ENCODE results near the gene FBLIM1. TPM values are rescaled to one million over a fixed set of nuclear protein-coding genes. Genes with fewer than 3 reads are reported as not detected.

The FBLIM1 gene
- total RNA-seq, 1 experiment from 2014 or later, result 64.7 TPM

DNA sequence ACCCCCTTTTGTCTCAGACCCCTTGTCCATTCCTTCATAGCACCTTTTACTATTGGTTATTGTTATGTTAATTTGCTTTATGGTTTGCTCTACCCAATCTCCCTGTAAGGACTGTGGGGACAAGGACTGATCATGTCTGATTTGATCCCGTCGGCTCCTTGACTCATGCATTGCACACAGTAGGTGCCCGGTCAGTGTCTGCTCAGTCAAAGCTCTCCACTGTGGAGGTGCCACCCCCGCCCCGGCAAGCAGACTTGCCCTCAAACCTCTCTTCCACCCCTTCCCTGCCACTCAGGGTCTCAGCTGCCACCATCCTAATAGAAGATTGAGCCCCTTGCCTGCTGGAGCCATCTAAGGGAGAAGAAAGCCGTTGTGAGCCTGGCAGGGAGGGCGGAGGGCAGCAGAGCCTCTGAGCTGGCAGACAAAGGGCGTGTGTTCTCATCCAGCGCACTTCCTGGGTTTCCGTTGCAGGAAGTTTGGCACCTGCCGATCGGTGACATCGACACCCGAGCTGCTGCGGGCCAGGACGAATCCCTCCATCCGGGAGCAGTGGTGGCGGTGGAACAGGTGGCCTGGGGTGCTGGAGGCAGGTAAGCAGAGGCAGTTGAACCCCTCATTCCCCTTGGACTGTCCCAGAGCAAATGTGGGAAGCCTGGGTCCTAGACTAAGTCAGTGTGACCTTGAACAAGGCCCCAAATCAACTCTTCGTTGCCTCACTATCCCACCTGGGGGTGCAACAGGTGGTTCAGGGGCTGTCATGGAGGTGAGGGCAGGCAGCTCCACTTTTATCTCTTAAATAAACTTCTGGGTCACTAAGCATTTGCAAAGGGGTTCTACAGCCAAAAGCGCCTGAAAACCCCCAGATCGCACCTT lies 2.2 kb upstream of the FBLIM1 start:
- H3T11ph ChIP-seq (ENCODE audit: low read length), result no peak overlapping the region
- no peak overlapping the region for H4K91ac ChIP-seq (ENCODE audit: insufficient read length, low read depth, low read length)
- TF ChIP-seq, protein P1, sequence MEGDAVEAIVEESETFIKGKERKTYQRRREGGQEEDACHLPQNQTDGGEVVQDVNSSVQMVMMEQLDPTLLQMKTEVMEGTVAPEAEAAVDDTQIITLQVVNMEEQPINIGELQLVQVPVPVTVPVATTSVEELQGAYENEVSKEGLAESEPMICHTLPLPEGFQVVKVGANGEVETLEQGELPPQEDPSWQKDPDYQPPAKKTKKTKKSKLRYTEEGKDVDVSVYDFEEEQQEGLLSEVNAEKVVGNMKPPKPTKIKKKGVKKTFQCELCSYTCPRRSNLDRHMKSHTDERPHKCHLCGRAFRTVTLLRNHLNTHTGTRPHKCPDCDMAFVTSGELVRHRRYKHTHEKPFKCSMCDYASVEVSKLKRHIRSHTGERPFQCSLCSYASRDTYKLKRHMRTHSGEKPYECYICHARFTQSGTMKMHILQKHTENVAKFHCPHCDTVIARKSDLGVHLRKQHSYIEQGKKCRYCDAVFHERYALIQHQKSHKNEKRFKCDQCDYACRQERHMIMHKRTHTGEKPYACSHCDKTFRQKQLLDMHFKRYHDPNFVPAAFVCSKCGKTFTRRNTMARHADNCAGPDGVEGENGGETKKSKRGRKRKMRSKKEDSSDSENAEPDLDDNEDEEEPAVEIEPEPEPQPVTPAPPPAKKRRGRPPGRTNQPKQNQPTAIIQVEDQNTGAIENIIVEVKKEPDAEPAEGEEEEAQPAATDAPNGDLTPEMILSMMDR (conservative IDR thresholded peaks at IDR 0.05), result no peak
- H3K79me1 ChIP-seq (ENCODE audit: insufficient read depth, low read depth, low read length, poor library complexity, severe bottlenecking), result no peaks in the 10 kb centered on the region
- H2BK20ac ChIP-seq (ENCODE audit: low read depth, low read length, poor library complexity, severe bottlenecking), result no peak overlapping the region
- H3K23me2 ChIP-seq (ENCODE audit: insufficient read length, low read depth, low read length, poor library complexity, severe bottlenecking), result peaks cover 14% of the 10 kb centered on the region
- no peak overlapping the region for H3K14ac ChIP-seq (ENCODE audit: insufficient read depth, low read length)
- no peak overlapping the region for H3K56ac ChIP-seq (ENCODE audit: insufficient read length, low read depth, low read length)
- no CpG with 5 or more reads among the region's 21 CpGs for WGBS (ENCODE audit: extremely low coverage, insufficient read length, low lambda C conversion rate)
- no peaks in the 10 kb centered on the region for H3K9me3 ChIP-seq (ENCODE audit: control insufficient read depth, low read depth, low read length)
- DNase-seq, result peak; percentile 63
- peaks cover 23% of the 10 kb centered on the region for H3K27me3 Mint-ChIP-seq (ENCODE audit: low read depth)
- H3K4me1 Mint-ChIP-seq, result peaks cover 33 to 42% of the 10 kb centered on the region in 2 experiments
- H3K4me2 ChIP-seq (ENCODE audit: insufficient read depth, insufficient read length, low read length), result no peak overlapping the region
- no peak overlapping the region for H4K8ac ChIP-seq (replicated peaks; ENCODE audit: insufficient read length, low read depth, low read length)
- no peak overlapping the region for H4K5ac ChIP-seq (ENCODE audit: insufficient read length, low read depth, low read length)
- H2BK5ac ChIP-seq (ENCODE audit: insufficient read length, low read length), result no peak overlapping the region
- H3K18ac ChIP-seq (ENCODE audit: insufficient read length, low read depth, low read length), result no peak overlapping the region
- H3K4ac ChIP-seq (ENCODE audit: low read depth, low read length), result no peak overlapping the region
- H3K36me3 Mint-ChIP-seq (ENCODE audit: insufficient read depth in 1 of 3, low read depth in 3 of 3), result peaks cover 0 to 3% (median 2%) of the 10 kb centered on the region in 3 experiments; a peak in 4 of 7 replicates
- H3K79me2 ChIP-seq (ENCODE audit: insufficient read depth, low read length), result peaks cover 12% of the 10 kb centered on the region; the same call in 1 of the 2 replicates
- H2BK15ac ChIP-seq (ENCODE audit: low read depth, low read length), result no peak overlapping the region
- no peak overlapping the region for H2AFZ ChIP-seq (ENCODE audit: low read length)
- no peak overlapping the region for H3K9ac ChIP-seq (ENCODE audit: extremely low read depth, insufficient read length, low read length)
- peaks cover 18% of the 10 kb centered on the region; the same call in 1 of the 2 replicates for H3K4me1 ChIP-seq (ENCODE audit: insufficient read depth, low read length)
- H3K4me3 Mint-ChIP-seq, result peak overlapping the region; percentile 18 to 50; a peak in 2 of 5 replicates
- H3K27me3 ChIP-seq (ENCODE audit: insufficient read depth, low read length), result no peaks in the 10 kb centered on the region
- no peak overlapping the region for H3K27ac ChIP-seq (ENCODE audit: insufficient read length, low read depth, low read length)
- H3K9me3 Mint-ChIP-seq, result no peaks in the 10 kb centered on the region
- no peak overlapping the region for H3K23ac ChIP-seq (ENCODE audit: insufficient read length, low read depth, low read length)
- no peaks in the 10 kb centered on the region for H4K20me1 ChIP-seq (ENCODE audit: control insufficient read depth, insufficient read depth, insufficient read length)
- H2AK5ac ChIP-seq (ENCODE audit: insufficient read length, low read length), result no peak overlapping the region
- no peak overlapping the region for H2BK120ac ChIP-seq (ENCODE audit: low read depth, low read length, poor library complexity, severe bottlenecking)
- no peak overlapping the region for H3K27ac Mint-ChIP-seq
- no peak overlapping the region for H2BK12ac ChIP-seq (ENCODE audit: insufficient read length, low read depth, low read length)
